HepG2 (cell line): ENCODE data around the gene TMEM80. TPM values are rescaled to one million over a fixed set of nuclear protein-coding genes. Genes with fewer than 3 reads are reported as not detected.

Experiments
- ETV6 ChIP-seq: sonication (generic); formaldehyde crosslinking; conservative IDR thresholded peaks from 2 replicates; pipeline ENCODE4 v1.4.0; 2020; ENCODE audit warnings: missing genetic modification reagents
- KDM2A ChIP-seq: sonication (generic); formaldehyde crosslinking; IDR thresholded peaks from 2 replicates; pipeline ENCODE4 v1.4.0; 2020; ENCODE audit warnings: low read depth, missing genetic modification reagents, borderline replicate concordance
- MAZ ChIP-seq, 2 experiments: sonication (generic) in 1 of 2; formaldehyde crosslinking in 1 of 2; IDR thresholded peaks; 2 replicates each; pipeline versions ENCODE4 v1.5.0 to v1.6.1; 2012 to 2020; ENCODE audit warnings: low read depth in 2 of 2, mild to moderate bottlenecking in 2 of 2, borderline replicate concordance in 1 of 2, improper control_type of control experiment in 1 of 2, low read length in 1 of 2, missing genetic modification reagents in 1 of 2, moderate library complexity in 1 of 2
- MBNL3 ChIP-seq: fragments of 250-450 bp; sonication (Bioruptor Pico); conservative IDR thresholded peaks from 2 replicates; pipeline ENCODE4 v1.8.0; 2022; ENCODE audit warnings: mild to moderate bottlenecking, inconsistent platforms
- RARG ChIP-seq: sonication (generic); formaldehyde crosslinking; IDR thresholded peaks from 2 replicates; pipeline ENCODE4 v1.4.0; 2020; ENCODE audit warnings: low read depth, mild to moderate bottlenecking, missing genetic modification reagents
- SP4 ChIP-seq: sonication (generic); formaldehyde crosslinking; IDR thresholded peaks from 2 replicates; pipeline ENCODE4 v1.8.1; 2023; ENCODE audit warnings: mild to moderate bottlenecking, missing genetic modification reagents
- ZNF180 ChIP-seq: sonication (generic); formaldehyde crosslinking; IDR thresholded peaks from 2 replicates; pipeline ENCODE4 v1.4.0; 2020; ENCODE audit warnings: low read depth, missing genetic modification reagents, borderline replicate concordance
- ZNF251 ChIP-seq: sonication (generic); formaldehyde crosslinking; IDR thresholded peaks from 2 replicates; pipeline ENCODE4 v1.9.0; 2021; ENCODE audit warnings: mild to moderate bottlenecking, missing genetic modification reagents
- ZNF546 ChIP-seq: sonication (generic); formaldehyde crosslinking; conservative IDR thresholded peaks from 2 replicates; pipeline ENCODE4 v1.8.1; 2023; ENCODE audit warnings: mild to moderate bottlenecking, missing genetic modification reagents
- ZNF652 ChIP-seq: IDR thresholded peaks from 2 replicates; pipeline ENCODE4 v1.6.1; 2016; ENCODE audit warnings: low read depth, borderline replicate concordance
- ZNF746 ChIP-seq: sonication (generic); formaldehyde crosslinking; IDR thresholded peaks from 2 replicates; pipeline ENCODE4 v1.8.0; 2022; ENCODE audit warnings: mild to moderate bottlenecking, missing genetic modification reagents
- polyA plus RNA-seq, 8 experiments: library from polyadenylated mRNA; depleted of rRNA in 3 of 8; stranded (reverse) in 7 of 8; unstranded in 1 of 8; fragments of >200 nt; fragmentation: Illumina TruSeq in 4 of 8; extraction: Trizol in 4 of 8; gene quantifications; 2 replicates each; pipeline versions ENCODE4 v1.2.1 to v1.2.3, GENCODE V29; 2011 to 2016; ENCODE audit warnings: low read depth in 4 of 8, missing spikeins in 1 of 8, mixed read lengths in 1 of 8; ENCODE audit not compliant: insufficient read depth in 1 of 8
- total RNA-seq, 5 experiments: library from RNA; depleted of rRNA; stranded (reverse); fragments of >200 nt; fragmentation: Illumina TruSeq; extraction: Trizol; gene quantifications; 2 replicates each; pipeline ENCODE4 v1.2.3, GENCODE V29; 2016; ENCODE audit warnings: low read depth in 1 of 5
- TF ChIP-seq, protein P1 (sequence below): sonication (generic); formaldehyde crosslinking; IDR thresholded peaks from 2 replicates; pipeline ENCODE4 v1.4.0; 2020; ENCODE audit warnings: mild to moderate bottlenecking, missing genetic modification reagents
- TF ChIP-seq, protein P2 (sequence below): sonication (generic); formaldehyde crosslinking; IDR thresholded peaks from 2 replicates; pipeline ENCODE4 v1.4.0; 2020; ENCODE audit warnings: missing genetic modification reagents
- TF ChIP-seq, protein P3 (sequence below): sonication (generic); formaldehyde crosslinking; IDR thresholded peaks from 2 replicates; pipeline ENCODE4 v1.4.0; 2020; ENCODE audit warnings: missing genetic modification reagents
- TF ChIP-seq, protein P4 (sequence below): sonication (generic); formaldehyde crosslinking; IDR thresholded peaks from 2 replicates; pipeline ENCODE4 v1.9.0; 2021; ENCODE audit warnings: missing genetic modification reagents, borderline replicate concordance
- TF ChIP-seq, protein P5 (sequence below): sonication (generic); formaldehyde crosslinking; IDR thresholded peaks from 2 replicates; pipeline ENCODE4 v1.9.0; 2021; ENCODE audit warnings: missing genetic modification reagents, borderline replicate concordance

Gene TMEM80
- total and polyA plus RNA-seq, 2 of the 13 experiments (the other 11 are each of a cell fraction or from before 2014, with no cell fraction given): 5.6 to 17.1 TPM

DNA sequence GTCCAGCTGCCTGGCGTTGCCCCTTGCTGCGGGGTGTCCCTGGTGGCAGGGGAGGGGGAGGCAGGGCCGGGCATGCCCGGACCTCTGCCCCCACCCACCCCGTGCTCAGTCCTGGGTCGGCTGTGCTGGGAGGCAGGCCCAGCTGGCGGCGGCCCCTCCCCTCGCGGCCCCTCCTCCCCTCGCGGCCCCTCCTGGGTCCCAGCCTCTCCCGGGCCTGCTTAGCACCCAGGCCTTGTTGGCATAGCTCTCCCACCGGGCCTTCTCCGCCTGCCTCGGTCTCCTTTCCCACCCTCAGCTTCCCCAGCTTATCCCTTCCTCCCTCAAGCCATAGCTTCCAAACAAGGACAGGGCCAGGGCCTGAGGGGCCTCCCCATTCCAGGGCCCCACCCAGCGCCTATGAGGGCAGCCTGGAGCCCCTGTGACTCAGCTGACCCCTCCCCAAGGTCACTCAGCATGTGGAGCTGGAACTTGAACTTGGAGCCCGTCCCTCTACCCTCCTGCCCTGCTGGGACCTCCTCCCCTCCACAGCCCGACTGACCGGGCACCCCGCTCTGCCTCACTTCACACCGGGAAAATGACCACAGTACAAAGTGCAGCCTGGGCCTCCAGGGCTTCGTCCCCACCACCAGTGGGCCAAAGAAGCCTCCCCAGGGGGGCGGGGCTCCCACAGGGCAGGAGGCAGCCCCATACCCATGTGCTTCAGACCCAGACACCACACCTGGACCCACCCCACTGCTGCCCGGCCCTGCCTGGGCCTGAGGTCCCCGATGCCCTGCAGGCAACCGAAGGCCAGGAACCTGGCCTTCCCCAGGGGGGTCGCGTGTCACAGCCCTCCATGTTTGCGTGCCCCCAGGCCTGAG lies 11.6 kb downstream of the TMEM80 start (continued):
- TF ChIP-seq, protein P1, sequence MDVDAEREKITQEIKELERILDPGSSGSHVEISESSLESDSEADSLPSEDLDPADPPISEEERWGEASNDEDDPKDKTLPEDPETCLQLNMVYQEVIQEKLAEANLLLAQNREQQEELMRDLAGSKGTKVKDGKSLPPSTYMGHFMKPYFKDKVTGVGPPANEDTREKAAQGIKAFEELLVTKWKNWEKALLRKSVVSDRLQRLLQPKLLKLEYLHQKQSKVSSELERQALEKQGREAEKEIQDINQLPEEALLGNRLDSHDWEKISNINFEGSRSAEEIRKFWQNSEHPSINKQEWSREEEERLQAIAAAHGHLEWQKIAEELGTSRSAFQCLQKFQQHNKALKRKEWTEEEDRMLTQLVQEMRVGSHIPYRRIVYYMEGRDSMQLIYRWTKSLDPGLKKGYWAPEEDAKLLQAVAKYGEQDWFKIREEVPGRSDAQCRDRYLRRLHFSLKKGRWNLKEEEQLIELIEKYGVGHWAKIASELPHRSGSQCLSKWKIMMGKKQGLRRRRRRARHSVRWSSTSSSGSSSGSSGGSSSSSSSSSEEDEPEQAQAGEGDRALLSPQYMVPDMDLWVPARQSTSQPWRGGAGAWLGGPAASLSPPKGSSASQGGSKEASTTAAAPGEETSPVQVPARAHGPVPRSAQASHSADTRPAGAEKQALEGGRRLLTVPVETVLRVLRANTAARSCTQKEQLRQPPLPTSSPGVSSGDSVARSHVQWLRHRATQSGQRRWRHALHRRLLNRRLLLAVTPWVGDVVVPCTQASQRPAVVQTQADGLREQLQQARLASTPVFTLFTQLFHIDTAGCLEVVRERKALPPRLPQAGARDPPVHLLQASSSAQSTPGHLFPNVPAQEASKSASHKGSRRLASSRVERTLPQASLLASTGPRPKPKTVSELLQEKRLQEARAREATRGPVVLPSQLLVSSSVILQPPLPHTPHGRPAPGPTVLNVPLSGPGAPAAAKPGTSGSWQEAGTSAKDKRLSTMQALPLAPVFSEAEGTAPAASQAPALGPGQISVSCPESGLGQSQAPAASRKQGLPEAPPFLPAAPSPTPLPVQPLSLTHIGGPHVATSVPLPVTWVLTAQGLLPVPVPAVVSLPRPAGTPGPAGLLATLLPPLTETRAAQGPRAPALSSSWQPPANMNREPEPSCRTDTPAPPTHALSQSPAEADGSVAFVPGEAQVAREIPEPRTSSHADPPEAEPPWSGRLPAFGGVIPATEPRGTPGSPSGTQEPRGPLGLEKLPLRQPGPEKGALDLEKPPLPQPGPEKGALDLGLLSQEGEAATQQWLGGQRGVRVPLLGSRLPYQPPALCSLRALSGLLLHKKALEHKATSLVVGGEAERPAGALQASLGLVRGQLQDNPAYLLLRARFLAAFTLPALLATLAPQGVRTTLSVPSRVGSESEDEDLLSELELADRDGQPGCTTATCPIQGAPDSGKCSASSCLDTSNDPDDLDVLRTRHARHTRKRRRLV: peak; percentile 89
- TF ChIP-seq SP4 (CRISPR knock-in tag): peak; percentile 73
- no peak for TF ChIP-seq ETV6 (CRISPR knock-in tag)
- TF ChIP-seq MAZ (IDR thresholded peaks at IDR 0.05; ENCODE audit: borderline replicate concordance, low read depth, low read length): peak; percentile 34; the same call in 1 of the 2 replicates
- peak; percentile 97 for TF ChIP-seq MAZ (CRISPR knock-in tag; IDR thresholded peaks at IDR 0.05; ENCODE audit: low read depth)
- no peak for TF ChIP-seq ZNF251 (CRISPR knock-in tag)
- no peak for TF ChIP-seq ZNF652 (CRISPR knock-in tag)
- peak; percentile 99 for TF ChIP-seq ZNF746
- TF ChIP-seq, protein P2, sequence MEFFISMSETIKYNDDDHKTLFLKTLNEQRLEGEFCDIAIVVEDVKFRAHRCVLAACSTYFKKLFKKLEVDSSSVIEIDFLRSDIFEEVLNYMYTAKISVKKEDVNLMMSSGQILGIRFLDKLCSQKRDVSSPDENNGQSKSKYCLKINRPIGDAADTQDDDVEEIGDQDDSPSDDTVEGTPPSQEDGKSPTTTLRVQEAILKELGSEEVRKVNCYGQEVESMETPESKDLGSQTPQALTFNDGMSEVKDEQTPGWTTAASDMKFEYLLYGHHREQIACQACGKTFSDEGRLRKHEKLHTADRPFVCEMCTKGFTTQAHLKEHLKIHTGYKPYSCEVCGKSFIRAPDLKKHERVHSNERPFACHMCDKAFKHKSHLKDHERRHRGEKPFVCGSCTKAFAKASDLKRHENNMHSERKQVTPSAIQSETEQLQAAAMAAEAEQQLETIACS: no peak
- no peak for TF ChIP-seq ZNF180 (CRISPR knock-in tag)
- TF ChIP-seq, protein P3, sequence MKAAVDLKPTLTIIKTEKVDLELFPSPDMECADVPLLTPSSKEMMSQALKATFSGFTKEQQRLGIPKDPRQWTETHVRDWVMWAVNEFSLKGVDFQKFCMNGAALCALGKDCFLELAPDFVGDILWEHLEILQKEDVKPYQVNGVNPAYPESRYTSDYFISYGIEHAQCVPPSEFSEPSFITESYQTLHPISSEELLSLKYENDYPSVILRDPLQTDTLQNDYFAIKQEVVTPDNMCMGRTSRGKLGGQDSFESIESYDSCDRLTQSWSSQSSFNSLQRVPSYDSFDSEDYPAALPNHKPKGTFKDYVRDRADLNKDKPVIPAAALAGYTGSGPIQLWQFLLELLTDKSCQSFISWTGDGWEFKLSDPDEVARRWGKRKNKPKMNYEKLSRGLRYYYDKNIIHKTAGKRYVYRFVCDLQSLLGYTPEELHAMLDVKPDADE (CRISPR knock-in tag): no peak
- TF ChIP-seq MBNL3 (CRISPR knock-in tag): no peak
- TF ChIP-seq, protein P4, sequence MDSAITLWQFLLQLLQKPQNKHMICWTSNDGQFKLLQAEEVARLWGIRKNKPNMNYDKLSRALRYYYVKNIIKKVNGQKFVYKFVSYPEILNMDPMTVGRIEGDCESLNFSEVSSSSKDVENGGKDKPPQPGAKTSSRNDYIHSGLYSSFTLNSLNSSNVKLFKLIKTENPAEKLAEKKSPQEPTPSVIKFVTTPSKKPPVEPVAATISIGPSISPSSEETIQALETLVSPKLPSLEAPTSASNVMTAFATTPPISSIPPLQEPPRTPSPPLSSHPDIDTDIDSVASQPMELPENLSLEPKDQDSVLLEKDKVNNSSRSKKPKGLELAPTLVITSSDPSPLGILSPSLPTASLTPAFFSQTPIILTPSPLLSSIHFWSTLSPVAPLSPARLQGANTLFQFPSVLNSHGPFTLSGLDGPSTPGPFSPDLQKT (CRISPR knock-in tag): no peak
- peak; percentile 54; the same call in 1 of the 2 replicates for TF ChIP-seq ZNF546
- TF ChIP-seq, protein P5, sequence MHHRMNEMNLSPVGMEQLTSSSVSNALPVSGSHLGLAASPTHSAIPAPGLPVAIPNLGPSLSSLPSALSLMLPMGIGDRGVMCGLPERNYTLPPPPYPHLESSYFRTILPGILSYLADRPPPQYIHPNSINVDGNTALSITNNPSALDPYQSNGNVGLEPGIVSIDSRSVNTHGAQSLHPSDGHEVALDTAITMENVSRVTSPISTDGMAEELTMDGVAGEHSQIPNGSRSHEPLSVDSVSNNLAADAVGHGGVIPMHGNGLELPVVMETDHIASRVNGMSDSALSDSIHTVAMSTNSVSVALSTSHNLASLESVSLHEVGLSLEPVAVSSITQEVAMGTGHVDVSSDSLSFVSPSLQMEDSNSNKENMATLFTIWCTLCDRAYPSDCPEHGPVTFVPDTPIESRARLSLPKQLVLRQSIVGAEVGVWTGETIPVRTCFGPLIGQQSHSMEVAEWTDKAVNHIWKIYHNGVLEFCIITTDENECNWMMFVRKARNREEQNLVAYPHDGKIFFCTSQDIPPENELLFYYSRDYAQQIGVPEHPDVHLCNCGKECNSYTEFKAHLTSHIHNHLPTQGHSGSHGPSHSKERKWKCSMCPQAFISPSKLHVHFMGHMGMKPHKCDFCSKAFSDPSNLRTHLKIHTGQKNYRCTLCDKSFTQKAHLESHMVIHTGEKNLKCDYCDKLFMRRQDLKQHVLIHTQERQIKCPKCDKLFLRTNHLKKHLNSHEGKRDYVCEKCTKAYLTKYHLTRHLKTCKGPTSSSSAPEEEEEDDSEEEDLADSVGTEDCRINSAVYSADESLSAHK (CRISPR knock-in tag): no peak
- TF ChIP-seq RARG (CRISPR knock-in tag): no peak
- peak; percentile 73; the same call in 1 of the 2 replicates for TF ChIP-seq KDM2A (CRISPR knock-in tag)
